Measurements from ENCODE around the gene TBC1D22B. TPM values are rescaled to one million over a fixed set of nuclear protein-coding genes. Genes with fewer than 3 reads are reported as not detected.

Gene TBC1D22B
- polyA plus RNA-seq, 3 donors, result 3.9 to 5.0 (median 4.9) TPM

DNA sequence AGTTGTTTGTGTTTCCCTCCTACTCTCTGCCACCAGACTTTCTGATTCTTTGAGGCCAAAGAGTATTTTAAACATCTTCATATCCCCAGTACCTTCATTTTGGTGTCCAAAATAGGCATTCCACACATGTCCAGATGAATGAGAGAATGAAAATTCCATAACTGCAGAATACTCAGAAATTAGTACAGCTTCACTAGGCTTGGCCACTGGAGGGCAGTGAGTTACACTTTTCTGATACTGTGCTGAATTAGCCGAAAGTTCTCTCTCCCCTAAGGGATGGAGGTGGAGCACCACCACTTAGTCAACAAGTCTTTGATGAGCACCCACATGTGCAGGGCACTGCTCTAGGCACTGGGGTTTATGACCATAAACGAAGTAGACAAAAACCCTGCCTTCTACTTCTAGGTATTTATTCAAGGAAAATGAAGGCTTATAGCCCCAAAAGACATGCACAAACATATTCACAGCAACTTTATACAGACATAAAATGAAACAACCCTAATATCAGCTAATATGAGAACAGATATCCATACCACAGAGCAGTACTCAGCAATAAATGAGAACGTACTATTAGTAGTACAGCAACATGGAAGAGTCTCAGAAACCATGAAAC is 46.4 kb downstream of the TBC1D22B start:
- intact Hi-C loops (cut with micrococcal nuclease), result no loop called here
- DNase-seq, result no peak
- peak overlapping the region in 1 of 7 donors; percentile 51 for H3K27ac Mint-ChIP-seq

DNA sequence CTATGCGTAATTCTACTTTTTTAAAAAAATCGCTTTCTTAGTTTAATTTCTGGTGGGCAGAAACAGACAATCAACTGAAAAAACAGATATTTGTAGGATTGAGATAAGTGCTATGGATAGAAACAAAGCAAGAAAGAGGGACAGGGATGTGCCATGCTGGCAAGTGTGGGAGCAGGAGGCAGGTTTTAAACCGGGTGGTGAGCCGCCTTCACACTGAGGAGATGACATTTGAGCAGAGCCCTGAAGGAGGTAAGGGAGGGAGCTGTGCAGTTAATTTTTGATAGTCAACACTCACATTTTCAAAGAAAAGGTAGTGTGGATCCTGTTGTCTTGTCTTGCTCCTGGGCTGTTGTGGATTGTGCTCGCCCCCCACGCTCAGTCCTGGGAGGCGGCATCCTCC is 47.2 kb downstream of the TBC1D22B start:
- Mint-ChIP-seq H3K9me3 (peaks cover 0 to 7% (median 0%) of the 10 kb centered on the region in 7 donors), H3K27me3 (ENCODE audit: low read depth in 3 of 3) (peaks cover 0 to 4% (median 0%) of the 10 kb centered on the region in 3 donors), H3K36me3 (peaks cover 67 to 76% of the 10 kb centered on the region in 2 donors), H3K27ac (no peak overlapping the region), H3K4me3 (no peak overlapping the region), H3K4me1 (peaks cover 21% of the 10 kb centered on the region)
- Histone ChIP-seq H4K20me1 (ENCODE audit: insufficient read depth, low read length) (no peaks in the 10 kb centered on the region), H3K4me1 (ENCODE audit: control insufficient read depth in 1 of 2, insufficient read depth in 2 of 2, low read length in 2 of 2) (peaks cover 10 to 16% of the 10 kb centered on the region in 2 donors), H2AFZ (ENCODE audit: insufficient read depth, low read depth, low read length, poor library complexity, severe bottlenecking) (no peak overlapping the region), H3K27me3 (ENCODE audit: control insufficient read depth in 2 of 2, insufficient read depth in 2 of 2, low read length in 2 of 2) (no peaks in the 10 kb centered on the region), H3K4me2 (replicated peaks; ENCODE audit: extremely low read depth, low read length, poor library complexity, severe bottlenecking) (no peak overlapping the region), H3K79me2 (ENCODE audit: insufficient read depth, low read length) (no peaks in the 10 kb centered on the region), H3K27ac (ENCODE audit: low read depth in 1 of 2, low read length in 2 of 2) (no peak overlapping the region), H3K36me3 (replicated peaks in 1 of 2; ENCODE audit: control insufficient read depth in 1 of 2, insufficient read depth in 2 of 2, low read length in 2 of 2) (peaks cover 11 to 83% of the 10 kb centered on the region in 2 donors), H3K4me3 (replicated peaks in 1 of 3; ENCODE audit: low read depth in 2 of 3, low read length in 3 of 3) (no peak overlapping the region), H3K9me3 (replicated peaks in 1 of 2; ENCODE audit: control insufficient read depth in 1 of 2, insufficient read depth in 1 of 2, low read length in 2 of 2) (no peaks in the 10 kb centered on the region), H3K9ac (ENCODE audit: insufficient read depth, low read length, poor library complexity, severe bottlenecking) (no peak overlapping the region)
- intact Hi-C loops (cut with micrococcal nuclease), result no loop called here
- 95% methylated on average over 7 of the region's 7 CpGs for WGBS (ENCODE audit: insufficient coverage)
- DNase-seq, result no peak
- TF ChIP-seq, protein P1, sequence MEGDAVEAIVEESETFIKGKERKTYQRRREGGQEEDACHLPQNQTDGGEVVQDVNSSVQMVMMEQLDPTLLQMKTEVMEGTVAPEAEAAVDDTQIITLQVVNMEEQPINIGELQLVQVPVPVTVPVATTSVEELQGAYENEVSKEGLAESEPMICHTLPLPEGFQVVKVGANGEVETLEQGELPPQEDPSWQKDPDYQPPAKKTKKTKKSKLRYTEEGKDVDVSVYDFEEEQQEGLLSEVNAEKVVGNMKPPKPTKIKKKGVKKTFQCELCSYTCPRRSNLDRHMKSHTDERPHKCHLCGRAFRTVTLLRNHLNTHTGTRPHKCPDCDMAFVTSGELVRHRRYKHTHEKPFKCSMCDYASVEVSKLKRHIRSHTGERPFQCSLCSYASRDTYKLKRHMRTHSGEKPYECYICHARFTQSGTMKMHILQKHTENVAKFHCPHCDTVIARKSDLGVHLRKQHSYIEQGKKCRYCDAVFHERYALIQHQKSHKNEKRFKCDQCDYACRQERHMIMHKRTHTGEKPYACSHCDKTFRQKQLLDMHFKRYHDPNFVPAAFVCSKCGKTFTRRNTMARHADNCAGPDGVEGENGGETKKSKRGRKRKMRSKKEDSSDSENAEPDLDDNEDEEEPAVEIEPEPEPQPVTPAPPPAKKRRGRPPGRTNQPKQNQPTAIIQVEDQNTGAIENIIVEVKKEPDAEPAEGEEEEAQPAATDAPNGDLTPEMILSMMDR (IDR thresholded peaks at IDR 0.05), result no peak

More for the DNA sequence above, 46.4 kb downstream of the TBC1D22B start:
- Histone ChIP-seq H3K9me3 (replicated peaks in 1 of 2; ENCODE audit: control insufficient read depth in 1 of 2, insufficient read depth in 1 of 2, low read length in 2 of 2) (no peaks in the 10 kb centered on the region), H4K20me1 (ENCODE audit: insufficient read depth, low read length) (no peaks in the 10 kb centered on the region), H3K36me3 (replicated peaks in 1 of 2; ENCODE audit: control insufficient read depth in 1 of 2, insufficient read depth in 2 of 2, low read length in 2 of 2) (peaks cover 11 to 82% of the 10 kb centered on the region in 2 donors), H3K4me1 (ENCODE audit: control insufficient read depth in 1 of 2, insufficient read depth in 2 of 2, low read length in 2 of 2) (peaks cover 10 to 16% of the 10 kb centered on the region in 2 donors), H3K9ac (ENCODE audit: insufficient read depth, low read length, poor library complexity, severe bottlenecking) (no peak overlapping the region), H3K27me3 (ENCODE audit: control insufficient read depth in 2 of 2, insufficient read depth in 2 of 2, low read length in 2 of 2) (no peaks in the 10 kb centered on the region), H2AFZ (ENCODE audit: insufficient read depth, low read depth, low read length, poor library complexity, severe bottlenecking) (no peak overlapping the region), H3K4me3 (replicated peaks in 1 of 3; ENCODE audit: low read depth in 2 of 3, low read length in 3 of 3) (no peak overlapping the region), H3K27ac (ENCODE audit: low read depth in 1 of 2, low read length in 2 of 2) (peak overlapping the region in 1 of 2 donors; percentile 32), H3K4me2 (replicated peaks; ENCODE audit: extremely low read depth, low read length, poor library complexity, severe bottlenecking) (no peak overlapping the region), H3K79me2 (ENCODE audit: insufficient read depth, low read length) (no peaks in the 10 kb centered on the region)
- Mint-ChIP-seq H3K9me3 (peaks cover 0 to 7% (median 0%) of the 10 kb centered on the region in 7 donors), H3K4me3 (no peak overlapping the region), H3K27me3 (ENCODE audit: low read depth in 3 of 3) (peaks cover 0 to 4% (median 0%) of the 10 kb centered on the region in 3 donors), H3K4me1 (peaks cover 21% of the 10 kb centered on the region), H3K36me3 (peaks cover 60 to 77% of the 10 kb centered on the region in 2 donors)
- TF ChIP-seq, protein P1 (IDR thresholded peaks at IDR 0.05), result no peak
- WGBS (ENCODE audit: insufficient coverage), result no CpG with 5 or more reads among the region's 3 CpGs
